ENCODE results near the gene SLC2A14.
"Not testable (repeated sequence)": the region's sequence is repeated elsewhere in the genome, so short reads cannot be mapped to it uniquely, and the experiment has no call there.

The SLC2A14 gene

GRCh38 chr12:7872566-7873319 is at the start of gene SLC2A14:
TSS of gene SLC2A14 (minus strand) at chr12:7872915. CDS start at chr12:7869880, 3,035 bp downstream.
- Histone ChIP-seq H3K27ac (no peak within 1 kb of the TSS), H3K4me3 (peak within 1 kb of the TSS in 2 of 7 experiments; percentile 2 to 6)

GRCh38 chr12:7921181-7921580 is 48.5 kb upstream of the SLC2A14 start:
- H3K4me3 ChIP-seq, H3K27ac ChIP-seq: not testable (repeated sequence)

DNA sequence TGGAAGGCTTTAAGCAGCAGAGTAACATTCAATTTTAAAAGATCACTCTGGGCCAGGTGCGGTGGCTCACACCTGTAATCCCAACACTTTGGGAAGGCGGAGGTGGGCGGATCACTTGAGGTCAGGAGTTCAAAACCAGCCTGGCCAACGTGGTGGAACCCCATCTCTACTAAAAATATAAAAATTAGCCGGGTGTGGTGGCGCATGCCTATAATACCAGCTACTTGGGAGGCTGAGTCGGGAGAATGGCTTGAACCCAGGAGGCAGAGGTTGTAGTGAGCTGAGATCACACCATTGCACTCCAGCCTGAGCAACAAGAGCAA is 45.5 kb upstream of the SLC2A14 start:
- H3K4me3 ChIP-seq, H3K27ac ChIP-seq: not testable (repeated sequence)

GRCh38 chr12:7917392-7918267 is 44.9 kb upstream of the SLC2A14 start:
- H3K27ac ChIP-seq = no peak overlapping the region
- H3K4me3 ChIP-seq = no peak overlapping the region

- H3K4me3 ChIP-seq = no peak overlapping the region
These were observed 44.2 kb upstream of the SLC2A14 start for GRCh38 chr12:7916936-7917335.

DNA sequence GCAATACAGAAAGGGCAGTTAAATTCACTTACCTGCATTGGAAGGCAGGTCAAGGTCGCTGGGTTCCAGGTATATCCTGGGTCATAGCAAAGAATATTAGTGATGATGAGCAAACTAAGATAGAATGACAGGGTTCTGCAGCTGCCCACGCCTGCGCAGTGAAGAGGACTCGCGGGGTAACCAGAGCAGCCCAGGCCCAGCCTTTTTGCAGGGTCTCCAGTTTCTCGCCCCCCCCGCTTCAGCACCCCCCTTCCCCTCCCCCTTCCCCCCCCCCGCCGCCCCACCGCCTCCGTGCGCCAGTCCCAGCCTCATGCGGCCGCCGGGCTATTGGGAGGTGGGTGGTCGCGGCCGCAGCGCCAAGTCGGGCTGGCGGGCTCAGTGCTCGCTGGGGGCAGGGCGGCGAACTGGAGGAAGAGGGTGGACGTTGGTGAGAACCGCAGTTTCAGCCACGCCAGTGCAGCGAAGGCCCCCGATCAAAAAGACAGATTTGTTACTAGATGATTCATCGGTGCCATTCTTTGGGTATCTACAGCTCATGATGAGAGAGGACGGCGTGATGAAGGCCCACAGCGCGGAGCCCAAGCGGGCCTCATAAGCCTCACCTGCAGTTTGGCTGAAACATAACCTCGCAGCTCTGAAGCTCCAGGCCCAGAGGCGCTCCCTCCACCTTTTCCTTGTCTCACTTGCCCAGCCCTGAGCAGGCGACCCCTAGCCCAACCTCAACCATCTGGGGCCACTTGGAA is 43.1 kb upstream of the SLC2A14 start:
- Histone ChIP-seq H3K4me3 (no peak overlapping the region), H3K27ac (no peak overlapping the region)

More at GRCh38 chr12:7916936-7917335, 44.2 kb upstream of the SLC2A14 start:
- no peak overlapping the region for H3K27ac ChIP-seq

DNA sequence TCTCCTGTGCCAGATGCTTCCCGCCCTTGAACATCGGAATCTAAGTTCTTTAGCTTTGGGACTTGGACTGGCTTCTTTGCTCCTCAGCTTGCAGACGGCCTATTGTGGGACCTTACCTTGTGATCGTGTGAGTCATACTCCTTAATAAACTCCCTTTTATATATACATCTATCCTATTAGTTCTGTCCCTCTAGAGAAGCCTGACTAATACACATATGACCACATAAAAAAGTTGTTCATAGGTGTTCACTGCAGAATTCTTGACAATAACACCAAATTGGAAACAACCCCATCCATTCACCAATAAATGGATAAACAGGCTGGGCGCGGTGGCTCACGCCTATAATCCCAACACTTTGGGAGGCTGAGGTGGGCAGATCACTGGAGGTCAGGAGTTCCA is 37.4 kb upstream of the SLC2A14 start:
- not testable (repeated sequence) for H3K4me3 ChIP-seq, H3K27ac ChIP-seq

- no peak overlapping the region for H3K27ac ChIP-seq
- no peak overlapping the region for H3K4me3 ChIP-seq
These were observed 34.3 kb upstream of the SLC2A14 start for GRCh38 chr12:7907009-7907408.

- not testable (repeated sequence) for H3K4me3 ChIP-seq, H3K27ac ChIP-seq
These were observed 33.6 kb upstream of the SLC2A14 start for GRCh38 chr12:7906303-7906702.

DNA sequence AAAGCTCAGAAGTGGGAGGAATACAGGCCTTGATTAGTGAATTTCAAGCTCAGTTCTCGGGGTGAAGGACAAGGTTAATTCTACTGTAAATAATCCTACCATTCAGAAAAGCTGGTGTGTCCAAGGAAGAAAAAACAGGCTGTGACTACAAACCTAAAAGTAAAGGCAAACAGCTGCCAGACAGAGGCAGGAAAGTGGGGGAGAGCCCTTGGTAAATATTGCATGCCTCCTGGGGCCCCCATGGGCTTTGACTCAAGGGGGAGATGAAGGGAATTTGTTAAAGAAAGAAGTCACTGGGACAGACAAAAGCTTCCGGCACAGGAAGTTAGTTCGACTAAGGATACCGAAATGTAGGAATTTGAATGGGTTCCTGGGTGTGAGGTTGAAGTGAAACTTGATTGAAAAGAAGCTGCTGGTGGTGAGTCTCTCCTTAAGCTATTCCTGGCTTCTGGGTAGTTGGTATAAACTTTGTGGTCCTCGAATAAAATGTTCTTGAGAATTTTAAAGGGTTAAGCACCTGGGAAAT is 32.9 kb upstream of the SLC2A14 start:
- H3K27ac ChIP-seq, H3K4me3 ChIP-seq: not testable (repeated sequence)

DNA sequence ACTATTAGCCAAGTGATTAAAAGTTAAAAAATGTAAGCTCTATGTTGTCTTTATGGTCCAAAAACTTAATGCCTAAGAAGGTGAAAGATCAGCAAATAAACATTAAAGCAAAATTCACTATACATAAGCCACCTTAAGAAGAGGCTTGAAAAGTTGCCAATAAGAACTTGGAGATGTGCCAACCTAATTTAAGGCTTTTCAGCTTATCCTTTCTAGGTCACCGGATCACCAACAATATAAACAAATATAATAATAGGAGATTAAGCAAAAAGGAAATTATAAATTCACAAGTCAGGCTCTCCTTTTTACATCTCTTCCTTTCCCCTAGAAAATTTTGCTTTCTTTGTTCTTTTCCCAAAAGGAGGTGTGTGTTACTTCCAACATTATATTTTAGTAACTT is 32.4 kb upstream of the SLC2A14 start:
- H3K27ac ChIP-seq = no peak overlapping the region

DNA sequence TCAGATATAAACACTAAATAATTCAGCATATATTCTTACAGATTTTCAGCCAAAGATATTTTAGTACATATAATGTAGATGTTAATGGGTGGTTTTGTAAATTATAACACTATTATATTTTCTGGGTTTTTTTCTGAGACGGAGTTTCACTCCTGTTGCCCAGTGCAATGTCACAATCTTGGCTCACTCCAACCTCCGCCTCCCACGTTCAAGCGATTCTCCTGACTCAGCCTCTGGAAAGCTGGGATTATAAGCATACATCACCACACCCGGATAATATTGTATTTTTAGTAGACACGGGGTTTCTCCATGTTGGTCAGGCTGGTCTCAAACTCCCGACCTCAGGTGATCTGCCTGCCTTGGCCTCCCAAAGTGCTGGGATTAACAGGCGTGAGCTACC is 29.7 kb upstream of the SLC2A14 start:
- H3K4me3 ChIP-seq, H3K27ac ChIP-seq: not testable (repeated sequence)

More for the DNA sequence above, 32.4 kb upstream of the SLC2A14 start:
- H3K4me3 ChIP-seq = no peak overlapping the region

DNA sequence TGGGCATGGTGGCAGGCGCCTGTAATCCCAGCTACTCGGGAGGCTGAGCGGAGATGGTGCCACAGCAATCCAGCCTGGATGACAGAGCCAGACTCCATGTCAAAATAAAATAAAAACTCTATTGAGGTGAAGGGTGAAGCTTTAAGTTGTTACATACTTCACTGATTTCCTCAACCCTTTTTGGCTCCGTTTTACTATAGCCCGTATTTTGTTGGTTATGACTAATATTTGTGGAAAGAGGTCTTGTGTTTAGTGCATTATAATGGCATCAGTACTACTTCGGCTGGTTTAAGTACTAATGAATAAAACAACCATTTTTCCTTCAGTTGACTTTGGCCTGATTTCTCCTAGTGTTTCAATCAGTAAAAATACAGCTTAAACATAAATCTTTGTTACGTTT is 27.0 kb upstream of the SLC2A14 start:
- Histone ChIP-seq H3K27ac (no peak overlapping the region), H3K4me3 (no peak overlapping the region)

DNA sequence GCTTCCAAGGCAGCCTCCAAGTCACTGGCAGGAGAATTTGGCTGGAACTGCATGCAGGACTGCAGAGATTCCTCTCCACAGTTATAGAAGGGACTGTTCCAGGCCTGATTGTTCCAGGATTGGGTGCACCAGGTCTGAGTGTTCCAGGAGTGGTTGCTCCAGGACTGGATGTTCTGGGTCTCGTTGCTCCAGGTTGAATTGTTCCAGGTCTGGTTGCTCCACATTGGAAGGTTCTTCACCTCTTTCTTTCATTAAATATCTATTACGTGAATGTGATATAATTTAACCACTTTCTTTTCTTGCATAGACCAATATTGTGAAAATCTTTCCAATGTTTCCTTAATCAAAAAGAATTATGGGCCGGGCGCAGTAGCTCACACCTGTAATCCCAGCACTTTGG is 24.0 kb upstream of the SLC2A14 start:
- H3K27ac ChIP-seq, H3K4me3 ChIP-seq: not testable (repeated sequence)

DNA sequence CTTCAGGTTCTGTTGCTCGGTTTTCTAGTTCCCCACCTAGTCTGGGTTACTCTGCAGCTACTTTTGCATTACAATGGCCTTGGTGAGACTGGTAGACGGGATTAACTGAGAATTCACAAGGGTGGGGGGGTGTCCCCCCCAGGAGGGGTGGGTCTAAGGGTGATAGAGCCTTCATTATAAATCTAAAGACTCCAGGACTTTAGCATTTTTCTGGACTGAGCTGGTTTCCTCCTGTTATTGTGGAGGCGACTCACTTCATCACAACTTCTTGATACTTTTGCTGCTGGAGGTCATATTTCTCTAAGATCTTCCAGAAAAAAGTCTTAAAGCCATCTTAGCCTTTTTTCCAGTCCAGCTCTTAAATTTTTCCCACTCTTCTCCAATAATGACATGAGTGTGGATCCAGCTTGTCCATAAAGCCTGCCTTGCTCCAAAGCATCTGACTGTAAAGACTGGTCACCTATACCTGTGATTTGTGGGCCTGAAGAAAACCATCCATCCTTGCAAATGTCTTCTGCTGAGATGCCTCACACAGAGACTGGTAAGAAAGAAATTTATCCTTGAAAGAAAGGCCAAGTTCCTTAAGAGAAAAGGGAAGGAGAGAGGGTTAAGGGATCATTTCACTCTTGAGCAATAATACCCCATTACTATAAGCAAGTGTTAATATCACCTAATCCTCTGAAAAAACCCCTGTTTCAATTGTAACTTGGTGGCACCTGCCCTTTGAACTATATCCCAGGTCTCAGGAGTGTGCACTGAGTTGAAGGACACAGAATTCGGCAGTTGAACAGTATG is 19.7 kb upstream of the SLC2A14 start:
- Histone ChIP-seq H3K4me3 (no peak overlapping the region), H3K27ac (no peak overlapping the region)

DNA sequence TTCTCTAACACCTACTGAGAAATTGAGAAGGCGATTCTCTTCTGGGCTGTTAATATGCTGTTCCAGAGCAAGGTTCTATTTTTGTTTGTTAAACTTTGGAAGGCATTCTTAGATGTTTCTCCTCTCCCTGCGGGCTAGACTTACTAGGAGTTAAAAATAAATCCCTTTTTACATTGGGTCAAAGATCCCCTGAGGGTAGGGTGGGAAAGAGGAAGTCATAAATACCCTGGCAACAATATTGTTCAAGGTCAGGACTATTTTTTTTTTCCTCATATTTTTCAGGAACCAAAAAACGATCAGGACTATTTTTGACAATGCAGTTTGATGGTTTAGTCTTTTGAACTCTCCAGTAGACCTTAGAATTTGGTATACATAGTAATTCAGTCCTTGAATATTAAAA is 12.0 kb upstream of the SLC2A14 start:
- H3K27ac ChIP-seq = no peak overlapping the region
- no peak overlapping the region for H3K4me3 ChIP-seq

DNA sequence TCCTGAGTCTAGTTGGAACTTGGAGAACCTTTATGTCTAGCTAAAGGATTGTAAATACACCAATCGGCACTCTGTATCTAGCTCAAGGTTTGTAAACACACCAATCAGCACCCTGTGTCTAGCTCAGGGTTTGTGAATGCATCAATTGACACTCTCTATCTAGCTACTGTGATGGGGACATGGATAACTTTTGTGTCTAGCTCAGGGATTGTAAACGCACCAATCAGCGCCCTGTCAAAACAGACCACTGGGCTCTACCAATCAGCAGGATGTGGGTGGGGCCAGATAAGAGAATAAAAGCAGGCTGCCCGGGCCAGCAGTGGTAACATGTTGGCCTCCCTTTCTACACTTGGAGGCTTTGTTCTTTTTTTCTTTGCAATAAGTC is 9.0 kb upstream of the SLC2A14 start:
- H3K4me3 ChIP-seq, H3K27ac ChIP-seq: not testable (repeated sequence)

DNA sequence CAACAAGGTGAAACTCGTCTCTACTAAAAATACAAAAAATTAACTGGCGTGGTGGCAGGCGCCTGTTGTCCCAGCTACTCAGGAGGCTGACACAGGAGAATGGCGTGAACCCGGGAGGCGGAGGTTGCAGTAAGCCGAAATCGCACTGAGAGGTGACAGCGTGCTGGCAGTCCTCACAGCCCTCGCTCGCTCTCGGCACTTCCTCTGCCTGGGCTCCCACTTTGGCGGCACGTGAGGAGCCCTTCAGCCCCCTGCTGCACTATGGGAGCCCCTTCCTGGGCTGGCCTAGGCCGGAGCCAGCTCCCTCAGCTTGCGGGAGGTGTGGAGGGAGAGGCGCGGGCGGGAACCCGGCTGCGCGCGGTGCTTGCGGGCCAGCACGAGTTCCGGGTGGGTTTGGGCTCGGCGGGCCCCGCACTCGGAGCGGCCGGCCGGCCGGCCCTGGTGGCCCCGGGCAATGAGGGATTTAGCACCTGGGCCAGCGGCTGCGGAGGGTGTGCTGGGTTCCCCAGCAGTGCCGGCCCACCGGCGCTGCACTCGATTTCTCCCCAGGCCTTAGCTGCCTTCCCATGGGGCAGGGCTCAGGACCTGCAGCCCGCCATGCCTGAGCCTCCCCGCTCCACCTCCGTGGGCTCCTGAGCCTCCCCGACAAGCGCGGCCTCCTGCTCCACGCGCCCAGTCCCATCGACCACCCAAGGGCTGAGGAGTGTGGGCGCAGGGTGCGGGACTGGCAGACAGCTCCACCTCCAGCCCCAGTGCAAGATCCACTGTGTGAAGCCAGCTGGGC is 8.4 kb upstream of the SLC2A14 start:
- H3K4me3 ChIP-seq = not testable (repeated sequence)

GRCh38 chr12:7879246-7879645 is 6.5 kb upstream of the SLC2A14 start:
- H3K4me3 ChIP-seq = no peak overlapping the region

More for the DNA sequence above, 8.4 kb upstream of the SLC2A14 start:
- H3K27ac ChIP-seq = not testable (repeated sequence)

More at GRCh38 chr12:7879246-7879645, 6.5 kb upstream of the SLC2A14 start:
- no peak overlapping the region for H3K27ac ChIP-seq

Data from skin epidermis (tissue), 12 donors.